Kidney epithelial cell (primary cell): ENCODE measurements around the gene LDLRAD4. TPM values are rescaled to one million over a fixed set of nuclear protein-coding genes. Genes with fewer than 3 reads are reported as not detected.

Experiments used
- DNase-seq: peaks from one replicate; pipeline ENCODE4 v3.0.0-alpha.2; 2010; ENCODE audit warnings: low read depth
- H3K27me3 ChIP-seq: 2 replicates; pipeline ENCODE4 v1.6.0; 2011; ENCODE audit warnings: low read length; ENCODE audit not compliant: control insufficient read depth, insufficient read depth
- H3K36me3 ChIP-seq: 2 replicates; pipeline ENCODE4 v1.5.1; 2011; ENCODE audit warnings: low read length; ENCODE audit not compliant: control insufficient read depth, insufficient read depth
- H3K4me3 ChIP-seq: 2 replicates; pipeline ENCODE4 v1.5.1; 2011; ENCODE audit warnings: low read depth, mild to moderate bottlenecking, control low read depth, low read length
- total RNA-seq: library from RNA; depleted of rRNA; stranded (reverse); fragments of >200 nt; gene quantifications from 2 replicates; pipeline ENCODE4 v1.2.3, GENCODE V29; 2015
- TF ChIP-seq, protein P1 (sequence below): IDR thresholded peaks from 2 replicates; pipeline ENCODE4 v1.5.1; 2011; ENCODE audit warnings: mild to moderate bottlenecking, moderate library complexity, low read length, control low read depth, inconsistent platforms; ENCODE audit not compliant: insufficient read depth, poor library complexity, severe bottlenecking

LDLRAD4 gene
- total RNA-seq, 1 donor from 2014 or later = 5.8 TPM

DNA sequence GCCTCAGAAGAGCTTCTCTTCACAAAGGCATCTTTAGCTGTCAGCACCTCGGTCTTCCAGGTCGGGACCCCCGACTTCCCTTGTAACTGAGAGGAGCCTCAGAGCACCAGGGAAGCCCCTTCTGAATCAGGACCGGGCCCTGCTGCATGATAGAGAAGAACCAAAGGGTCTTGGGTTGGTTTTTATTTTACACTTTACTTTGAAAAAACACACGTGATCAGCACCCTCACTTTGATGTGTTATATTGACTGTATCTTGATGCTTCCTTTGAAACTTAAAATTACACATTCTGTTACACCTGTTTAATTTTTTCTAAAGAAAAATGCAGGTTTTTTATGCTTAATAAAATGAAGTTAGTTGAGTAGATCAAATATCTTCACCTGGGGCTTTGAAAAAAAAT, 305.5 kb downstream of the LDLRAD4 start:
- H3K4me3 ChIP-seq = no peak overlapping the region
- DNase-seq = no peak
- no peaks in the 10 kb centered on the region for H3K27me3 ChIP-seq
- no peaks in the 10 kb centered on the region for H3K36me3 ChIP-seq
- TF ChIP-seq, protein P1, sequence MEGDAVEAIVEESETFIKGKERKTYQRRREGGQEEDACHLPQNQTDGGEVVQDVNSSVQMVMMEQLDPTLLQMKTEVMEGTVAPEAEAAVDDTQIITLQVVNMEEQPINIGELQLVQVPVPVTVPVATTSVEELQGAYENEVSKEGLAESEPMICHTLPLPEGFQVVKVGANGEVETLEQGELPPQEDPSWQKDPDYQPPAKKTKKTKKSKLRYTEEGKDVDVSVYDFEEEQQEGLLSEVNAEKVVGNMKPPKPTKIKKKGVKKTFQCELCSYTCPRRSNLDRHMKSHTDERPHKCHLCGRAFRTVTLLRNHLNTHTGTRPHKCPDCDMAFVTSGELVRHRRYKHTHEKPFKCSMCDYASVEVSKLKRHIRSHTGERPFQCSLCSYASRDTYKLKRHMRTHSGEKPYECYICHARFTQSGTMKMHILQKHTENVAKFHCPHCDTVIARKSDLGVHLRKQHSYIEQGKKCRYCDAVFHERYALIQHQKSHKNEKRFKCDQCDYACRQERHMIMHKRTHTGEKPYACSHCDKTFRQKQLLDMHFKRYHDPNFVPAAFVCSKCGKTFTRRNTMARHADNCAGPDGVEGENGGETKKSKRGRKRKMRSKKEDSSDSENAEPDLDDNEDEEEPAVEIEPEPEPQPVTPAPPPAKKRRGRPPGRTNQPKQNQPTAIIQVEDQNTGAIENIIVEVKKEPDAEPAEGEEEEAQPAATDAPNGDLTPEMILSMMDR = no peak

DNA sequence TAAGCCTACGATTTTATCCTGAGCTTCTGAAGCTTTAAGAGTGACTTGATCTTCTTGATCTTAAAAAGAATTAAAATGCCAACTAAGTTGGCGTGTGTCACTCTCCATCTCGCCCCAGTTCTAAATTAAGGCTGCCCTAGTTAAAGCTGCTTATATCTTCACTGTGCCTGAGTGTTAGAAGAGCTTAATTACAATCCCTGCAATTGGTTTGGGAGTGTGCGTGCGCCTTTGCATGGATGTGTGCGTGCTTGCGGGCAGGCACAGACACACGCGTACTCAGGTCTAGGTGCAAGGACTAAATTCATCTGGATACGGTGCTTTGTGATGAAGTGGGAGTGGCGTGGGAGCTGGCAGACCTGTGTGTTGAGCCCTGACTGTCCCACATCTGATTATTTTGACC, 306.3 kb downstream of the LDLRAD4 start:
- Histone ChIP-seq H3K27me3 (no peaks in the 10 kb centered on the region), H3K36me3 (no peaks in the 10 kb centered on the region), H3K4me3 (no peak overlapping the region)
- no peak for DNase-seq
- TF ChIP-seq, protein P1 = no peak

DNA sequence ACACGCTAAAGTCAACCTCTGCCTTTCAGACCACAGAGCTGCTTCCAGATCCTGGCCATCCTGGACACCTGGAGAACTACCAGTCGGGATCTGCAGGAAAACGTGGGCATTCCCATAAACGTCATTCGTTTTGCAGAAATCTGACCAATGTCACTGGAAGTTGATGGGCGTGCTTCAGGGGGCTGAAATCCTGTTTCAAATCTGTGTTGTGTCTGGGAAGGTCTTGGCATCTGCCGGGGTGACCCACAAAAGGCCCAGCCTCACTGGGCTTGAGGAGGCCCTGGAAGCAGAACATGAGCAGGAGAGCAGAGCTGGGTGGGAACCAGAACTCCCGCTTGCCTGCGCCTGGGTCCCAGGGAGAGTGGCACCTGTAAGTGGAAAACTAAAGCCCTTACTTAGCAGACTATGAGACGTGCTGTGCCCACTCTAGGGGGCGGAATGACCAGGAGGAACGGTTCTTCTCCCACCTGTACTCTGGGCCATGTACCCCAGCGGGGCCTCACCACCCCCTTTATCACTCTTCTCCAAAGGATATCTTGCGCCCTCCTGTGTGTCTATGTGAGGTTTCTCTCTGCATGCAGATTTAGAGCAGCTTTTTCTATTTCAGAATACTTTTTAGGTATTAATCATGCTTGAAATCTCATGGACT, 306.9 kb downstream of the LDLRAD4 start:
- DNase-seq = no peak
- Histone ChIP-seq H3K4me3 (no peak overlapping the region), H3K36me3 (no peaks in the 10 kb centered on the region), H3K27me3 (no peaks in the 10 kb centered on the region)
- TF ChIP-seq, protein P1 = no peak

DNA sequence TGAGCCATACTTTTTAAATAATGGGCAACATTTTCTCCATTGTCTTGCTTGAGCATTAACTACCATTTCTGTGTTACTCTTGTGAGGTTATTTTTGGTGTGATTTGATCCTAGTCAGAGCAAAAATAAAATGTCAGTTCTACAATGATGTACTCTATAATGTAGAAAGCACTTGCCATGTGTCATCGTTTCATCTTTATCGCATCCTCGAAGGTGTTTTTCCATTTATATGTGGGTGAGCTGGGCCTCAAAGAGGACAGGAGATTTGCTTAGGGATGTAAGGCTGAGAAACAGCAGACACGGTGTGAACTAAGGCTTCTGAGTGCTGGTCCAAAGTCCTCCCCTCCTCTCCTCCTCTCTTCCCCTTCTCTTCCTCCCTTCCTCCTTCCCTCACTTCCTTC, 308.0 kb downstream of the LDLRAD4 start:
- H3K36me3 ChIP-seq = no peaks in the 10 kb centered on the region
- DNase-seq = no peak
- H3K27me3 ChIP-seq = no peaks in the 10 kb centered on the region
- TF ChIP-seq, protein P1 = no peak
- H3K4me3 ChIP-seq = no peak overlapping the region

DNA sequence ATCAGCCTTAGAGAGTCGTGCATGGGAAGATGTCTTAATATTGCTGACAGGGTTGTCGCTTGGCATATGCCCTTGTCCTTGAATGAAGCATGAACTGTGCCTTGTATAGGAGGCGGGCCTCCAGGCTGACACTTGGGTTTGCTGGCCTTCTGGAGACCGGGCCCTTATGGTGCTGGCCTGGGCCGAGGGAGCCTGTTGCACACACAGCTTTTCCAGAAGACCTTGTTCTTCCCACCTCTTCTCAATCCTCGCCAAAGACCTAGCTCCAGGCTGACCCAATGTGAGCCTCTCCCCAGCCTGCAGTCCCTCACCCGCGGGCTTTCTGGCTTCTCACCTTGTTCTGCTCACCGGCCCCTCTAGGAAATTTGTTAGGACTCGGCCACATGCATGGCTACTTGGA, 308.7 kb downstream of the LDLRAD4 start:
- no peaks in the 10 kb centered on the region for H3K36me3 ChIP-seq
- H3K4me3 ChIP-seq = no peak overlapping the region
- no peaks in the 10 kb centered on the region for H3K27me3 ChIP-seq
- DNase-seq = no peak
- TF ChIP-seq, protein P1 = no peak

DNA sequence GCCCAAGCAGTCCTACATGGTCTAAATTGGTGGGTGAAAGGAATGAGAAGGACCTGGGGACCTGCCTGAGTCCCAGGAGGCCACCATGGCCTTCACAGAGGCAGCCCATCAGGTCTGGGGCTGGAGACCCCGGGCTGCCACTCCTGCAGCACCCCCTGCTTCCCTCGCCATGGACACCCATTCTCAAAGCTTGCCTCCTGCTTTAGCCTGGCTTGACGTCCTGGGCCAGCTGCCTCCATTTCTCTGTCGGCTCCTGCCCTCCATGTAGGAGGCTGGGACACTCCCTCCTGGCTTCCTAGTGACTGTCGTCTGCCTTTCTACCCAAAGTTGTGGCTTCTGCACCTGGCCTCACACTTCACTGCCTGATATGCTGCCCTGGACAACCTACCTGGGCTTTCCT, 309.2 kb downstream of the LDLRAD4 start:
- H3K4me3 ChIP-seq = no peak overlapping the region
- H3K27me3 ChIP-seq = no peaks in the 10 kb centered on the region
- no peaks in the 10 kb centered on the region for H3K36me3 ChIP-seq
- TF ChIP-seq, protein P1 = no peak
- DNase-seq = no peak
